ENCODE results near the gene GPATCH1. TPM values are rescaled to one million over a fixed set of nuclear protein-coding genes. Genes with fewer than 3 reads are reported as not detected.
"Not testable (repeated sequence)": the region's sequence is repeated elsewhere in the genome, so short reads cannot be mapped to it uniquely, and the experiment has no call there.

GPATCH1 gene
- total and polyA plus RNA-seq, 9 of the 15 experiments (the other 6 are each of a cell fraction or from before 2014, with no cell fraction given), result 3.7 to 9.7 (median 7.7) TPM

- ATAC-seq; H3K36me3 ChIP-seq (ENCODE audit: control insufficient read depth, insufficient read depth, low read length); H3K27me3 ChIP-seq (ENCODE audit: control insufficient read depth in 2 of 2, insufficient read depth in 2 of 2, low read length in 2 of 2); in situ Hi-C loops (cut with MboI); H3K9me3 ChIP-seq (replicated peaks; ENCODE audit: control insufficient read depth, insufficient read depth, low read depth, low read length); H3K27ac ChIP-seq (ENCODE audit: extremely low read depth, low read depth, low read length); H2AFZ ChIP-seq (ENCODE audit: low read depth, low read length); H3K79me2 ChIP-seq (ENCODE audit: control insufficient read depth, insufficient read depth, low read length); H3K4me2 ChIP-seq (ENCODE audit: insufficient read depth, low read length); H3K4me3 ChIP-seq; BruUV-seq (replicated peaks); H4K20me1 ChIP-seq (replicated peaks; ENCODE audit: control insufficient read depth, insufficient read depth, low read length); H3K9ac ChIP-seq (ENCODE audit: insufficient read depth in 1 of 2, low read depth in 2 of 2, low read length in 2 of 2); H3K4me1 ChIP-seq (replicated peaks in 1 of 2; ENCODE audit: control insufficient read depth in 2 of 2, insufficient read depth in 2 of 2, low read length in 2 of 2); CTCF ChIA-PET (ENCODE audit: low intra/inter-chr PET ratio); DNase-seq (ENCODE audit: extremely low read depth in 1 of 4, low spot score in 3 of 4); intact Hi-C loops (cut with micrococcal nuclease); H3K9me1 ChIP-seq (ENCODE audit: control insufficient read depth, insufficient read depth, low read length); TF ChIP-seq ATF3 (CRISPR knock-in tag; conservative IDR thresholded peaks at IDR 0.05): not testable (repeated sequence)
- TF ChIP-seq ZNF384 (IDR thresholded peaks at IDR 0.05; ENCODE audit: low read depth, low read length) (0 out of 2 replicates have a peak, but pooled peaks have one; percentile 17), ATF3 (IDR thresholded peaks at IDR 0.05) (peak; percentile 48; the same call in 1 of the 2 replicates)
- POLR2A ChIA-PET, result interaction anchor here (1.0 kb wide), 1 partner anchor 11 kb away, joined by 6 read pairs; no protein-coding TSS in a partner anchor
- WGBS (ENCODE audit: insufficient coverage, low coverage, missing lambda C conversion rate), result 26% methylated on average over 5 of the region's 6 CpGs
- peak; percentile 57 for FAIRE-seq
Measured at GRCh38 chr19:33166037-33166436, 85.1 kb downstream of the GPATCH1 start.

GRCh38 chr19:33167438-33167837, 86.5 kb downstream of the GPATCH1 start:
- Histone ChIP-seq H3K4me3 (no peak overlapping the region), H3K9me3 (replicated peaks; ENCODE audit: control insufficient read depth, insufficient read depth, low read depth, low read length) (peaks cover 2% of the 10 kb centered on the region; the same call in 1 of the 2 replicates), H3K4me2 (ENCODE audit: insufficient read depth, low read length) (no peak overlapping the region), H3K79me2 (ENCODE audit: control insufficient read depth, insufficient read depth, low read length) (no peaks in the 10 kb centered on the region), H3K9ac (ENCODE audit: insufficient read depth in 1 of 2, low read depth in 2 of 2, low read length in 2 of 2) (no peak overlapping the region), H3K9me1 (ENCODE audit: control insufficient read depth, insufficient read depth, low read length) (no peaks in the 10 kb centered on the region), H3K36me3 (ENCODE audit: control insufficient read depth, insufficient read depth, low read length) (no peaks in the 10 kb centered on the region), H3K27me3 (ENCODE audit: control insufficient read depth in 2 of 2, insufficient read depth in 2 of 2, low read length in 2 of 2) (no peaks in the 10 kb centered on the region), H3K27ac (ENCODE audit: extremely low read depth, low read depth, low read length) (no peak overlapping the region), H2AFZ (ENCODE audit: low read depth, low read length) (no peak overlapping the region), H4K20me1 (replicated peaks; ENCODE audit: control insufficient read depth, insufficient read depth, low read length) (no peaks in the 10 kb centered on the region), H3K4me1 (replicated peaks in 1 of 2; ENCODE audit: control insufficient read depth in 2 of 2, insufficient read depth in 2 of 2, low read length in 2 of 2) (no peaks in the 10 kb centered on the region; a peak in 1 of 5 replicates)
- intact Hi-C loops (cut with micrococcal nuclease), result no loop called here
- ChIA-PET CTCF (ENCODE audit: low intra/inter-chr PET ratio) (no interaction called here), POLR2A (interaction anchor here (0.8 kb wide), 1 partner anchor 13 kb away, joined by 3 read pairs; no protein-coding TSS in a partner anchor)
- BruUV-seq (replicated peaks), result no TSS peak
- in situ Hi-C loops (cut with MboI), result no loop called here
- no peak for DNase-seq (ENCODE audit: extremely low read depth in 1 of 4, low spot score in 3 of 4)
- no peak for FAIRE-seq
- WGBS (ENCODE audit: insufficient coverage, low coverage, missing lambda C conversion rate), result 29% methylated on average over 1 of the region's 1 CpG
- no peak for ATAC-seq
- peak; percentile 69 for TF ChIP-seq ZNF512 (tag; IDR thresholded peaks at IDR 0.05)
- TF ChIP-seq SETDB1 (IDR thresholded peaks at IDR 0.05; ENCODE audit: low read length), result no peak
- TF ChIP-seq HDAC1 (IDR thresholded peaks at IDR 0.05), result 0 out of 4 replicates have a peak, but pooled peaks of 1 of the 2 experiments have one; percentile 17
- TF ChIP-seq ZNF280A (IDR thresholded peaks at IDR 0.05; ENCODE audit: low read depth, partially characterized antibody), result peak; percentile 52
- TF ChIP-seq MLLT1 (IDR thresholded peaks at IDR 0.05), result 0 out of 4 replicates have a peak, but pooled peaks of 1 of the 2 experiments have one; percentile 31
- no peak for TF ChIP-seq JUN (IDR thresholded peaks at IDR 0.05; ENCODE audit: borderline replicate concordance, low read depth, low read length)
- TF ChIP-seq JUN (CRISPR knock-in tag; IDR thresholded peaks at IDR 0.05; ENCODE audit: borderline replicate concordance), result no peak

Measured in K562 (cell line).